Measurements from ENCODE around the gene RNF144A.

Gene RNF144A

GRCh38 chr2:7060631-7061449 is 143.6 kb downstream of the RNF144A start:
- Mint-ChIP-seq H3K27me3 (ENCODE audit: low read depth) (no peaks in the 10 kb centered on the region), H3K4me1 (ENCODE audit: low read depth) (peaks cover 17% of the 10 kb centered on the region), H3K36me3 (ENCODE audit: low read depth) (peaks cover 10% of the 10 kb centered on the region), H3K27ac (no peak overlapping the region), H3K4me3 (no peak overlapping the region), H3K9me3 (no peaks in the 10 kb centered on the region)

GRCh38 chr2:7061450-7061789 is 144.2 kb downstream of the RNF144A start:
- no peak overlapping the region for H3K4me3 Mint-ChIP-seq

GRCh38 chr2:7061921-7062320 is 144.7 kb downstream of the RNF144A start:
- Mint-ChIP-seq H3K27me3 (ENCODE audit: low read depth) (no peaks in the 10 kb centered on the region), H3K9me3 (no peaks in the 10 kb centered on the region), H3K36me3 (ENCODE audit: low read depth) (peaks cover 7% of the 10 kb centered on the region), H3K4me1 (ENCODE audit: low read depth) (peaks cover 17% of the 10 kb centered on the region), H3K4me3 (no peak overlapping the region), H3K27ac (no peak overlapping the region)

More at GRCh38 chr2:7061450-7061789, 144.2 kb downstream of the RNF144A start:
- Mint-ChIP-seq H3K36me3 (ENCODE audit: low read depth) (peaks cover 10% of the 10 kb centered on the region), H3K27ac (no peak overlapping the region), H3K27me3 (ENCODE audit: low read depth) (no peaks in the 10 kb centered on the region), H3K4me1 (ENCODE audit: low read depth) (peaks cover 17% of the 10 kb centered on the region), H3K9me3 (no peaks in the 10 kb centered on the region)

GRCh38 chr2:7063789-7064188 is 146.6 kb downstream of the RNF144A start:
- Mint-ChIP-seq H3K27me3 (ENCODE audit: low read depth) (no peaks in the 10 kb centered on the region), H3K36me3 (ENCODE audit: low read depth) (peaks cover 7% of the 10 kb centered on the region), H3K9me3 (no peaks in the 10 kb centered on the region), H3K27ac (no peak overlapping the region), H3K4me1 (ENCODE audit: low read depth) (peaks cover 4% of the 10 kb centered on the region), H3K4me3 (no peak overlapping the region)

GRCh38 chr2:7068457-7068856 is 151.2 kb downstream of the RNF144A start:
- Mint-ChIP-seq H3K27ac (no peak overlapping the region), H3K36me3 (ENCODE audit: low read depth) (peaks cover 2% of the 10 kb centered on the region), H3K4me3 (no peak overlapping the region), H3K4me1 (ENCODE audit: low read depth) (no peaks in the 10 kb centered on the region), H3K27me3 (ENCODE audit: low read depth) (no peaks in the 10 kb centered on the region), H3K9me3 (no peaks in the 10 kb centered on the region)

GRCh38 chr2:7070483-7070882 is 153.3 kb downstream of the RNF144A start:
- Mint-ChIP-seq H3K27me3 (ENCODE audit: low read depth) (no peaks in the 10 kb centered on the region), H3K36me3 (ENCODE audit: low read depth) (peaks cover 1% of the 10 kb centered on the region), H3K27ac (no peak overlapping the region), H3K4me1 (ENCODE audit: low read depth) (no peaks in the 10 kb centered on the region), H3K4me3 (no peak overlapping the region), H3K9me3 (no peaks in the 10 kb centered on the region)

- H3K9me3 Mint-ChIP-seq = no peaks in the 10 kb centered on the region
- no peaks in the 10 kb centered on the region for H3K27me3 Mint-ChIP-seq (ENCODE audit: low read depth)
- peaks cover 1% of the 10 kb centered on the region for H3K36me3 Mint-ChIP-seq (ENCODE audit: low read depth)
- H3K4me1 Mint-ChIP-seq (ENCODE audit: low read depth) = no peaks in the 10 kb centered on the region
- no peak overlapping the region for H3K4me3 Mint-ChIP-seq
- no peak overlapping the region for H3K27ac Mint-ChIP-seq
Observed at GRCh38 chr2:7071154-7071553, 153.9 kb downstream of the RNF144A start.

- Mint-ChIP-seq H3K36me3 (ENCODE audit: low read depth) (peaks cover 1% of the 10 kb centered on the region), H3K27ac (no peak overlapping the region), H3K9me3 (no peaks in the 10 kb centered on the region), H3K27me3 (ENCODE audit: low read depth) (no peaks in the 10 kb centered on the region), H3K4me3 (no peak overlapping the region), H3K4me1 (ENCODE audit: low read depth) (no peaks in the 10 kb centered on the region)
Observed at GRCh38 chr2:7071916-7072556, 154.8 kb downstream of the RNF144A start.

GRCh38 chr2:7073901-7074300 is 156.7 kb downstream of the RNF144A start:
- H3K27ac Mint-ChIP-seq = no peak overlapping the region
- no peak overlapping the region for H3K4me3 Mint-ChIP-seq
- no peaks in the 10 kb centered on the region for H3K27me3 Mint-ChIP-seq (ENCODE audit: low read depth)
- no peaks in the 10 kb centered on the region for H3K9me3 Mint-ChIP-seq
- H3K36me3 Mint-ChIP-seq (ENCODE audit: low read depth) = peaks cover 1% of the 10 kb centered on the region
- H3K4me1 Mint-ChIP-seq (ENCODE audit: low read depth) = no peaks in the 10 kb centered on the region

- no peaks in the 10 kb centered on the region for H3K4me1 Mint-ChIP-seq (ENCODE audit: low read depth)
- no peaks in the 10 kb centered on the region for H3K27me3 Mint-ChIP-seq (ENCODE audit: low read depth)
- H3K27ac Mint-ChIP-seq = no peak overlapping the region
Observed at GRCh38 chr2:7075834-7076233, 158.6 kb downstream of the RNF144A start.

GRCh38 chr2:7077660-7078267 is 160.6 kb downstream of the RNF144A start:
- H3K4me3 Mint-ChIP-seq = no peak overlapping the region
- no peaks in the 10 kb centered on the region for H3K4me1 Mint-ChIP-seq (ENCODE audit: low read depth)
- no peaks in the 10 kb centered on the region for H3K27me3 Mint-ChIP-seq (ENCODE audit: low read depth)
- no peaks in the 10 kb centered on the region for H3K9me3 Mint-ChIP-seq
- no peaks in the 10 kb centered on the region for H3K36me3 Mint-ChIP-seq (ENCODE audit: low read depth)
- H3K27ac Mint-ChIP-seq = no peak overlapping the region

More at GRCh38 chr2:7075834-7076233, 158.6 kb downstream of the RNF144A start:
- no peaks in the 10 kb centered on the region for H3K36me3 Mint-ChIP-seq (ENCODE audit: low read depth)
- H3K4me3 Mint-ChIP-seq = no peak overlapping the region
- H3K9me3 Mint-ChIP-seq = no peaks in the 10 kb centered on the region

GRCh38 chr2:7083580-7084509 is 166.6 kb downstream of the RNF144A start:
- H3K36me3 Mint-ChIP-seq (ENCODE audit: low read depth) = no peaks in the 10 kb centered on the region
- H3K4me3 Mint-ChIP-seq = no peak overlapping the region

GRCh38 chr2:7084601-7085000 is 167.4 kb downstream of the RNF144A start:
- Mint-ChIP-seq H3K4me3 (no peak overlapping the region), H3K27me3 (ENCODE audit: low read depth) (peaks cover 3% of the 10 kb centered on the region), H3K27ac (no peak overlapping the region), H3K9me3 (peaks cover 13% of the 10 kb centered on the region), H3K4me1 (ENCODE audit: low read depth) (no peaks in the 10 kb centered on the region), H3K36me3 (ENCODE audit: low read depth) (no peaks in the 10 kb centered on the region)

More at GRCh38 chr2:7083580-7084509, 166.6 kb downstream of the RNF144A start:
- no peak overlapping the region for H3K27ac Mint-ChIP-seq
- no peaks in the 10 kb centered on the region for H3K4me1 Mint-ChIP-seq (ENCODE audit: low read depth)
- peaks cover 3% of the 10 kb centered on the region for H3K27me3 Mint-ChIP-seq (ENCODE audit: low read depth)
- peaks cover 13% of the 10 kb centered on the region for H3K9me3 Mint-ChIP-seq

GRCh38 chr2:7089284-7089683 is 172.1 kb downstream of the RNF144A start:
- Mint-ChIP-seq H3K4me3 (no peak overlapping the region), H3K4me1 (ENCODE audit: low read depth) (no peaks in the 10 kb centered on the region), H3K27ac (no peak overlapping the region), H3K36me3 (ENCODE audit: low read depth) (no peaks in the 10 kb centered on the region), H3K9me3 (peaks cover 8% of the 10 kb centered on the region), H3K27me3 (ENCODE audit: low read depth) (peaks cover 3% of the 10 kb centered on the region)

All from T-helper 1 cell treated with Interleukin-12 subunit alpha and Interleukin-12 subunit beta and Interleukin-4 antibody, amounts not matched to agents 30 μg/mL and 1 μg/mL, for 36 hours (primary cell).